Stimulated activated CD4-positive, alpha-beta T cell treated with anti-CD3 and anti-CD28 coated beads, Interleukin-1b, Interleukin-23, amount 100 ng/mL, for 48 hours (primary cell): ENCODE measurements around the gene RILP.

Source experiments
- DNase-seq: peaks from one replicate; pipeline ENCODE4 v3.0.0-alpha.2; 2020

The RILP gene

GRCh38 chr17:1627982-1628855 is 21.4 kb downstream of the RILP start, which contains the start of gene SLC43A2:
TSS of gene SLC43A2 (minus strand) at chr17:1628834. CDS start at chr17:1627874, 960 bp downstream.
- DNase-seq: peak; percentile 70

DNA sequence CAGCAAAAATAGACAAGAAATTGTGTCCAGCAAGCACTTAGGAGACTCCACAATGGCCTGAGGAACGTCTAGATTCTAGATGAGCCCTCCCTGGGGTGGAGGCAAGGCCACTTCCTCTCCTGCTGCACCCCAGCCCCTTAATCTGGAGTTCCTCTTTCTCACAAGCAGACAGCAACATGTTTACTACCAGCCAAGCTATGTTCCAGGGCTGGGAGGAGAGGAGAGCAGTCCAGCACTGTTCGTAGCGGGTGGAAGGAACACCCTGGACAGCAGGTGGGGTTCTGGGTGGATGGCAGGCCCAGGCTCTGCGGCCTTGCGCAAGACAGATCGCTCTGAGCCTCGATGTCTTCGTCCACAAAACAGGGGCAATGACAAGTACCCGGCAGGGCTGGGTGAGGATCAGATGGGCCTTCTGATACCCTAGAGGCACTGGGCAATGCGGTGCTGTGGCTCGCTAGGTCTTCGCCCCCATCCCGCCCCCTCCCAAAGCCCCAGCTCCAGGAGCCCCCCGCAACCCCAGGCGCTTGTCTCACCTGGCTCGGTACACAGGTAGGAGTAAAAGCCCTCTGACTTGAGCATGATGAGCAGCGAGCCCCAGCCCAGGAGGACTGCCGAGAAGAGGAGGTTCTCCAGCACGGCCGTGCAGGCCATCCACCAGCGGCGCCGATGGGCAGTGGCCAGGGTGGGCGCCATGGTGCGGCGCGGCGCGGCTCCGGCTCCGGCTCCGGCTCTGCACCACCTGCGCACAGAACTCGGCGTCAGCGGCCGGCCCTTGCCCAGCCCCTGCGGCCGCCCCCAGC is 22.3 kb downstream of the RILP start:
- DNase-seq: no peak

- no peak for DNase-seq
These were observed 23.3 kb downstream of the RILP start for GRCh38 chr17:1626333-1626732.

- no peak for DNase-seq
These were observed 24.1 kb downstream of the RILP start for GRCh38 chr17:1625581-1625980.

GRCh38 chr17:1625053-1625452 is 24.6 kb downstream of the RILP start:
- no peak for DNase-seq

DNA sequence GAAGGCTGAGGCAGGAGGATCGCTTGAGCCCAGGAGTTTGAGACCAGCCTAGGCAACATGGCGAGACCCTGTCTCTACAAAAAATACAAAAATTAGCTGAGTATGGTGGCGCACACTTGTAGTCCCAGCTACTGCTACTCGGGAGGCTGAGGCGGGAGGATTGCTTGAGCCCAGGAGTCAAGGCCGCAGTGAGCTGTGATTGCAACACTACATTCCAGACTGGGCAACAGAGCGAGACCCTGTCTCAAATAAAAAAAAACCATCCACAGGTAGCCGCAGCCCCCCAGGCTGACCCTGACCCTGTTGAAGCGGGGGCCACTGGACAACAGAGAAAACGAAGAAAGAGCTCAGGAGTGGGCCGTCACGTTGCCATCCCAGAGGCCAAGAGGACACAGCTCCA is 25.0 kb downstream of the RILP start:
- no peak for DNase-seq

DNA sequence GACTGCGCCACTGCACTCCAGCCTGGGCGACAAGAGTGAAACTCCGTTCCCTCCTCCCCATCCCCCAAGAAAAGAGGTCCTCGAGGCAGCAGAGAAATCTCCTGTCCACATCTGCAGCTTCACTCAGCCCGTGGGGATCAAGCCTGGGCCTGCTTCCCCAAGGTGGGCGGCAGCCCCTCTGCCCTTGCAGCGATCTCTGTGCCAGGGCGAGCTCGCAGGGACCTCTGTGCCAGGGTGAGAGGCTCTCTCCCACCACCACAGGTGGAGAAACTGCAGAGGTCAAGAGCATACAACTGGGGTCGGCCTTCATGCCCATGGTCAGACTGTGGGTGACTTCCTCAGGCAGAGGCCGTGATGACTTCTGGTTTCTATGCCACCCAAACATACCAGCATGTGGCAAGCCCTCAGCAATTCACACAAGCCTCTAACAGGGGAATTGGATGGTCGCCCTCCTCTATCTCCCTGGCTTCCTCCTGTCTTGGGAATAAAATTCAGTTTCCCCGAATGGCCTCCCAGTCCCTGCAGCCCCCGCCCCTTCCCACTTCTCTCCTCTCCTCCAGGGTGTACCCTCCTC is 26.5 kb downstream of the RILP start:
- no peak for DNase-seq

DNA sequence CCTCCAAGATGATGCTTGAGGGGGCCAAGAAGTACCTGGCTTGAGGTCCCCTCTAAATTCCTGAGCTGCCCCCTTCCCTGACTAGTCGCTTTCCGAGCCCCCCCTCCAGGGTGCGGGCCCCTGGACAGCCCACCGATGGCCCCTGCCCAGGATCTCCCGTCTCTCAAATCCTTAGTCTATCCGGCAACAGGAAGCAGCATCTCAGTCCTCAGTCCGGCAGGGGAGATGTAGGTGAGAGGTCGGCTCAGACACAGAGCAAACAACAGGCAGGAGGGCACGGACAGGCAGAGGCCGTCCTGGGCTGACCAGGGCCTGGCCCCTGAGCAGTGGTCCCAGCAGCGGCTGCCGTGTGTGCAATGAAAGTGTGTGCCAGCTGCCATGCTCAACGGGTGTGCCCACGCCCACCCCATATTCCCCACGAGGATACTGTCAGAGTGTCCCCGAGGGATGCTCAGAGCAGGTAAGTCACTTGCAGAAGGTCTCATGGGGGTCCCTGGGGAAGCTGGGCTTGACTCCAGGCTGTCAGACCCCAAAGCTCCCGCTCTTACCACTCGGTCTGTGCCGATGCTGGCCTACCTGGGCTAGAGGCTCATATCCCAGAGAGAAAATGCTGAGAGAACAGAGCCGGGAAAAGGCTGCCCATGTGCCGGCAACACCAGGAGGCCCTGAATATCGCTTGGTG is 28.3 kb downstream of the RILP start:
- DNase-seq: no peak

DNA sequence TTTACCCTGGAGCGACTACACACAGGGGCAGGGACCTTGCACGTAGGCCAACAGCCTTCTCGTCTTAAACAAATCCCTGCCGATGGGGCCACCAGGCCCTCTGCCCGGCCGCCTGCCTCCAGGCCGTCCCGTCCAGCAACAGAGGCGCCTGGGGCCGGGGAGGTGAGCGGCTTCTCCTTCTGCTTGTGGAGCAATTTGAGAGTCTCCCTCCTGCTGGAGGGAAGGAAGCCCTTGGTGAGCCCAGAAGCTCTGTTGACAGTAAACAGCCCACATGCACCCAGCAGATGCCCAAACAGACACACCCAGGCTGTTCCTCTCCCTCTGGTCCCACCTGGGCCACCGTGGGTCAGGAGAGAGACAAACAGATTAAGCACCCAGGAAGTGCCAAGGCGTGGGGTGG is 29.2 kb downstream of the RILP start:
- DNase-seq: no peak

GRCh38 chr17:1617620-1618174 is 32.0 kb downstream of the RILP start:
- DNase-seq: no peak

GRCh38 chr17:1616101-1616500 is 33.6 kb downstream of the RILP start:
- no peak for DNase-seq

- DNase-seq: no peak
These were observed 37.3 kb downstream of the RILP start for GRCh38 chr17:1612400-1612799.

DNA sequence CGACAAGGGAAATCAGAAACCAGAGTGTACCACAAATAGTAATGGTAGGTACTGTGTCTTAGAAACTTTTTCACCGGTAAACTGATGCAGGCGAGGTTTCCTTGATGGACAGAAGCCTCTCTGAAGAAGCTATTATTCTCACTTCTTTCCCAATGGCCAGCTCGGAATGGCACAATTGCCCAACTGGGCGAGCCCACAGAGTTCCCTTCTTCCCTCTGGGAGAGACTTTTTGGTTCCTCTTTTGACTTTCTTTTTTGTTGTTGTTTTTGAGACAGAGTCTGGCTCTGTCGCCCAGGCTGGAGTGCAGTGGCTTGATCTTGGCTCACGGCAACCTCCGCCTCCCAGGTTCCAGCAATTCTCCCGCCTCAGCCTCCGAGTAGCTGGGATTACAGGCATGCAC is 38.0 kb downstream of the RILP start:
- DNase-seq: no peak

- DNase-seq: no peak
These were observed 41.0 kb downstream of the RILP start for GRCh38 chr17:1608676-1609075.

GRCh38 chr17:1607971-1608320 is 41.7 kb downstream of the RILP start:
- DNase-seq: no peak

DNA sequence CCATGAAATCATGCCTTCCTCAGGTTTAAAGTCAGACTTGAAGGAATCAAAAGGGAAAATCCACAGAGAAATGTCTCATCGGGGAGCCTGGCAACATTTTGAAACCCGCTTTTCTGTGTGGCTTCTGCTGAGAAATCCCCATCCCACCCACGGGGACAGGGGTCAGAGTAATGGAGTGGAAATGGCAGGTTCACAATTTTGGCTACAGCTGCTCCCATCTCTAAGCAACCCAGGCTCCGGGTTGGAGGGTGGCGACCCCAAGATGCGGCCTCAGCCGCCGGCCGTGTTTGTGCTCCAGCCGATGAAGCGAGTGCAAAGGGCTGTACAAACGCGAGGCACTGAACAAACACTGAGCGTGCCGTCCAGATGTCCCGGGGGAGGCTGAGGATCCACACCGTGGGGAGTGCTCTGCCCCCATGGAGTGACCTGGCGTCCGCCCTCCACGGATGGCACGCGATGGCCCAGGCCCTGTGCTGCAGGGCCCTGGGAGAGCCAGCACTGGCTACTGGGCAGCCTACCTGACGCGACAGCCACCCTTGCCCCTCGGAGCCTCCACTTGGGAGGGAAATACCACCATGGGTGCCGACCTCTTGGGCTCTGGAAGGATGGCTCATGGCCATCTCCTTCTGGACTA is 43.2 kb downstream of the RILP start:
- no peak for DNase-seq

- no peak for DNase-seq
These were observed 43.9 kb downstream of the RILP start for GRCh38 chr17:1605681-1606351.

GRCh38 chr17:1604831-1605528 is 44.7 kb downstream of the RILP start:
- no peak for DNase-seq

DNA sequence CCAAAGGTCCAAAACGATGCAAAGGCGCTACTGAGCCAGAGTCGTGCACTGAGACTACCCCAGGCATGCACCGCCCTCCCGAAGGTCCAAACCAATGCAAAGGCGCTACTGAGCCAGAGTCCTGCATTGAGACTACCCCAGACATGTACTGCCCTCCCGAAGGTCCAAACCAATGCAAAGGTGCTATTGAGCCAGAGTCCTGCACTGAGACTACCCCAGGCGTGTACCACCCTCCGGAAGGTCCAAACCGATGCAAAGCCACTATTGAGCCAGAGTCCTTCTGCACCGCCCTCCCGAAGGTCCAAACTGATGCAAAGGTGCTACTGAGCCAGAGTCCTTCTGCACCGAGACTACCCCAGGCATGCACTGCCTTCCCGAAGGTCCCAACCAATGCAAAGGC is 48.1 kb downstream of the RILP start:
- DNase-seq: no peak

DNA sequence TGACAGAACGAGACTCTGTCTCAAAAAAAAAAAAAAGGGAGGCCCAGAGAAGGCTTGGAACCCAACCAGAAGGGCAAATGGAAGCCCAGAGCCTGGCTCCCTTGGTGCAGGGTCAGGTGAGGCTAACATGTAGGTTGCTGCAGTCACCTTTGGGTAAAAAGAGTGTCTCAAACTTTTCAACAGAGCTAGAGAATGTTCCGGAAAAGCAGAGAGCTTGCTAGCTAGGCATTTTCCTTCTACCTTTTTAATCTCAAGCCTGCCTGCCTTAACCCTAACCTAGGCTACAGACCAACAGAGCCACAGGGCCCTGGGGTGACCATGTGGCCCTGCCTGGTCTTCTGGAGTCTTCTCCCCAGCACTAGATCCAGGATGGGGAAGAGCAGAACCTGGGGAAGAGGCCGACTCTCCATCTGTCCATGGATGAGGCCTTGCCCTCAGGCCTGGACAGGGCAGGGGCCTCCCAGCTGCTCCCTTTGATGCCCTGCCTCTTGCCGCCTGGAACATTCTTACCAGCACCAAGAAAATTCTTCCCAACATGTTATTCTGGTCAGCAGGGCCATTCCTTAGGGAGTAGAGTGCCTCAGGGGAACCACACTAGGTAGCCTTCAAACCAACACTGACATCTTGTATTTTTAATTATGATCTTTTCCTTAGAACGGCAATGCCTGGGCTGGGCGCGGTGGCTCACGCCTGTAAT is 51.1 kb downstream of the RILP start:
- DNase-seq: no peak
